ENCODE data around the gene TMEM196.

TMEM196 gene

GRCh38 chr7:19705663-19706062, 67.8 kb downstream of the TMEM196 start:
- H3K27me3 ChIP-seq (ENCODE audit: insufficient read depth, low read depth, severe bottlenecking), result no peaks in the 10 kb centered on the region
- no peak overlapping the region for H3K27ac ChIP-seq
- H3K4me3 ChIP-seq (ENCODE audit: low read depth, low read length), result no peak overlapping the region
- peaks cover 8% of the 10 kb centered on the region for H3K36me3 ChIP-seq
- no peaks in the 10 kb centered on the region for H3K9me3 ChIP-seq (ENCODE audit: severe bottlenecking)
- no peak for TF ChIP-seq CTCF (IDR thresholded peaks at IDR 0.05; ENCODE audit: low read depth, low read length)
- no peak for DNase-seq

- Histone ChIP-seq H3K4me3 (ENCODE audit: low read depth, low read length) (no peak overlapping the region), H3K27ac (no peak overlapping the region), H3K27me3 (ENCODE audit: insufficient read depth, low read depth, severe bottlenecking) (no peaks in the 10 kb centered on the region), H3K9me3 (ENCODE audit: severe bottlenecking) (no peaks in the 10 kb centered on the region), H3K36me3 (peaks cover 8% of the 10 kb centered on the region)
- no peak for TF ChIP-seq CTCF (IDR thresholded peaks at IDR 0.05; ENCODE audit: low read depth, low read length)
- no peak for DNase-seq
Measured at GRCh38 chr7:19701471-19701870, 71.9 kb downstream of the TMEM196 start.

GRCh38 chr7:19700936-19701335, 72.5 kb downstream of the TMEM196 start:
- no peak overlapping the region for H3K27ac ChIP-seq
- peaks cover 8% of the 10 kb centered on the region for H3K36me3 ChIP-seq
- no peak for TF ChIP-seq CTCF (IDR thresholded peaks at IDR 0.05; ENCODE audit: low read depth, low read length)
- no peaks in the 10 kb centered on the region for H3K27me3 ChIP-seq (ENCODE audit: insufficient read depth, low read depth, severe bottlenecking)
- DNase-seq, result no peak
- H3K4me3 ChIP-seq (ENCODE audit: low read depth, low read length), result no peak overlapping the region
- H3K9me3 ChIP-seq (ENCODE audit: severe bottlenecking), result no peaks in the 10 kb centered on the region

- no peaks in the 10 kb centered on the region for H3K9me3 ChIP-seq (ENCODE audit: severe bottlenecking)
- peaks cover 4% of the 10 kb centered on the region for H3K36me3 ChIP-seq
- no peaks in the 10 kb centered on the region for H3K27me3 ChIP-seq (ENCODE audit: insufficient read depth, low read depth, severe bottlenecking)
- TF ChIP-seq CTCF (IDR thresholded peaks at IDR 0.05; ENCODE audit: low read depth, low read length), result no peak
- H3K27ac ChIP-seq, result no peak overlapping the region
- H3K4me3 ChIP-seq (ENCODE audit: low read depth, low read length), result no peak overlapping the region
- DNase-seq, result no peak
Measured at GRCh38 chr7:19698331-19698730, 75.1 kb downstream of the TMEM196 start.

- no peak overlapping the region for H3K27ac ChIP-seq
- H3K36me3 ChIP-seq, result no peaks in the 10 kb centered on the region; the same call in 1 of the 2 replicates
- no peak for DNase-seq
- H3K9me3 ChIP-seq (ENCODE audit: severe bottlenecking), result no peaks in the 10 kb centered on the region
- H3K27me3 ChIP-seq (ENCODE audit: insufficient read depth, low read depth, severe bottlenecking), result no peaks in the 10 kb centered on the region
- TF ChIP-seq CTCF (IDR thresholded peaks at IDR 0.05; ENCODE audit: low read depth, low read length), result no peak
- H3K4me3 ChIP-seq (ENCODE audit: low read depth, low read length), result no peak overlapping the region
Measured at GRCh38 chr7:19696926-19697325, 76.5 kb downstream of the TMEM196 start.

- Histone ChIP-seq H3K36me3 (no peaks in the 10 kb centered on the region), H3K27me3 (ENCODE audit: insufficient read depth, low read depth, severe bottlenecking) (no peaks in the 10 kb centered on the region), H3K9me3 (ENCODE audit: severe bottlenecking) (no peaks in the 10 kb centered on the region), H3K27ac (no peak overlapping the region), H3K4me3 (ENCODE audit: low read depth, low read length) (no peak overlapping the region)
- TF ChIP-seq CTCF (IDR thresholded peaks at IDR 0.05; ENCODE audit: low read depth, low read length), result no peak
- DNase-seq, result no peak
Measured at GRCh38 chr7:19692111-19692828, 81.1 kb downstream of the TMEM196 start.

Data from WERI-Rb-1 (cell line).